Measurements from ENCODE around the gene RESF1. TPM values are rescaled to one million over a fixed set of nuclear protein-coding genes. Genes with fewer than 3 reads are reported as not detected.

RESF1 gene
- total RNA-seq, 1 experiment from 2014 or later = 64.7 TPM

GRCh38 chr12:31944299-31944698, 14.9 kb upstream of the RESF1 start:
- H3K27me3 ChIP-seq (ENCODE audit: insufficient read depth, low read length) = no peaks in the 10 kb centered on the region
- H3K9ac ChIP-seq (ENCODE audit: low read length) = no peak overlapping the region
- no peak overlapping the region for H3K4me2 ChIP-seq (ENCODE audit: low read length)
- H3K36me3 ChIP-seq (ENCODE audit: control insufficient read depth in 1 of 2, insufficient read depth in 2 of 2, low read length in 2 of 2) = no peaks in the 10 kb centered on the region
- no peaks in the 10 kb centered on the region for H3K9me3 ChIP-seq (ENCODE audit: control insufficient read depth in 1 of 2, insufficient read depth in 1 of 2, low read depth in 1 of 2, low read length in 2 of 2)
- no TSS peak for BruUV-seq (replicated peaks)
- intact Hi-C loops (cut with micrococcal nuclease) = no loop called here
- H3K9me2 ChIP-seq (ENCODE audit: insufficient read depth) = no peaks in the 10 kb centered on the region
- POLR2A ChIA-PET = no interaction called here
- H3K27ac ChIP-seq (ENCODE audit: low read depth, low read length) = no peak overlapping the region
- no peaks in the 10 kb centered on the region for H3K79me2 ChIP-seq (ENCODE audit: insufficient read depth, low read length)
- DNase-seq (ENCODE audit: low read depth, low spot score) (no peak), ATAC-seq (no peak)
- no peak overlapping the region for H3K4me3 ChIP-seq (replicated peaks in 1 of 2; ENCODE audit: low read depth in 1 of 2, low read length in 2 of 2)
- TF ChIP-seq, protein P1, sequence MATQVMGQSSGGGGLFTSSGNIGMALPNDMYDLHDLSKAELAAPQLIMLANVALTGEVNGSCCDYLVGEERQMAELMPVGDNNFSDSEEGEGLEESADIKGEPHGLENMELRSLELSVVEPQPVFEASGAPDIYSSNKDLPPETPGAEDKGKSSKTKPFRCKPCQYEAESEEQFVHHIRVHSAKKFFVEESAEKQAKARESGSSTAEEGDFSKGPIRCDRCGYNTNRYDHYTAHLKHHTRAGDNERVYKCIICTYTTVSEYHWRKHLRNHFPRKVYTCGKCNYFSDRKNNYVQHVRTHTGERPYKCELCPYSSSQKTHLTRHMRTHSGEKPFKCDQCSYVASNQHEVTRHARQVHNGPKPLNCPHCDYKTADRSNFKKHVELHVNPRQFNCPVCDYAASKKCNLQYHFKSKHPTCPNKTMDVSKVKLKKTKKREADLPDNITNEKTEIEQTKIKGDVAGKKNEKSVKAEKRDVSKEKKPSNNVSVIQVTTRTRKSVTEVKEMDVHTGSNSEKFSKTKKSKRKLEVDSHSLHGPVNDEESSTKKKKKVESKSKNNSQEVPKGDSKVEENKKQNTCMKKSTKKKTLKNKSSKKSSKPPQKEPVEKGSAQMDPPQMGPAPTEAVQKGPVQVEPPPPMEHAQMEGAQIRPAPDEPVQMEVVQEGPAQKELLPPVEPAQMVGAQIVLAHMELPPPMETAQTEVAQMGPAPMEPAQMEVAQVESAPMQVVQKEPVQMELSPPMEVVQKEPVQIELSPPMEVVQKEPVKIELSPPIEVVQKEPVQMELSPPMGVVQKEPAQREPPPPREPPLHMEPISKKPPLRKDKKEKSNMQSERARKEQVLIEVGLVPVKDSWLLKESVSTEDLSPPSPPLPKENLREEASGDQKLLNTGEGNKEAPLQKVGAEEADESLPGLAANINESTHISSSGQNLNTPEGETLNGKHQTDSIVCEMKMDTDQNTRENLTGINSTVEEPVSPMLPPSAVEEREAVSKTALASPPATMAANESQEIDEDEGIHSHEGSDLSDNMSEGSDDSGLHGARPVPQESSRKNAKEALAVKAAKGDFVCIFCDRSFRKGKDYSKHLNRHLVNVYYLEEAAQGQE (IDR thresholded peaks at IDR 0.05; ENCODE audit: low read depth) = no peak
- TF ChIP-seq ZBTB33 (IDR thresholded peaks at IDR 0.05; ENCODE audit: extremely low read depth, insufficient replicate concordance, low read length) = no peak
- no peak for TF ChIP-seq EGR1 (IDR thresholded peaks at IDR 0.05; ENCODE audit: low read depth)
- TF ChIP-seq CTCF (IDR thresholded peaks at IDR 0.05 in 2 of 3, conservative IDR thresholded peaks at IDR 0.05 in 1 of 3; ENCODE audit: borderline replicate concordance in 1 of 3, insufficient read depth in 1 of 3, low read depth in 2 of 3, low read length in 2 of 3) = no peak
- no peak for TF ChIP-seq SRF (IDR thresholded peaks at IDR 0.05; ENCODE audit: low read depth)
- no peak for TF ChIP-seq JUND (IDR thresholded peaks at IDR 0.05)
- TF ChIP-seq CEBPB (IDR thresholded peaks at IDR 0.05; ENCODE audit: low read depth) = no peak
- no peak for TF ChIP-seq FOSL1 (IDR thresholded peaks at IDR 0.05; ENCODE audit: low read depth)
- no peak for TF ChIP-seq SIN3A (IDR thresholded peaks at IDR 0.05; ENCODE audit: low read depth)
- TF ChIP-seq ZFX (IDR thresholded peaks at IDR 0.05) = no peak
- TF ChIP-seq ZNF274 (IDR thresholded peaks at IDR 0.05; ENCODE audit: low read depth, low read length) = no peak
- no peak for TF ChIP-seq CBX3 (IDR thresholded peaks at IDR 0.05; ENCODE audit: low read depth)
- TF ChIP-seq SP1 (IDR thresholded peaks at IDR 0.05; ENCODE audit: low read depth) = no peak
- TF ChIP-seq EZH2 (IDR thresholded peaks at IDR 0.05) = no peak
- TF ChIP-seq TCF7L2 (IDR thresholded peaks at IDR 0.05; ENCODE audit: borderline replicate concordance, extremely low read depth, insufficient read depth, insufficient read length) = no peak
- no peak for TF ChIP-seq YY1 (IDR thresholded peaks at IDR 0.05; ENCODE audit: extremely low read depth, insufficient replicate concordance, low read depth, low read length)
- CTCF ChIA-PET = no interaction called here
- no peaks in the 10 kb centered on the region for H3K4me1 ChIP-seq (ENCODE audit: control insufficient read depth in 1 of 2, insufficient read depth in 2 of 2, low read length in 2 of 2)
- RAD21 ChIA-PET (ENCODE audit: low non-redundant PET in 1 of 2, low total read pairs in 2 of 2, uncharacterized antibody in 2 of 2, unreplicated experiment in 2 of 2) = no interaction called here
- H2AFZ ChIP-seq (ENCODE audit: low read depth, low read length, poor library complexity, severe bottlenecking) = no peak overlapping the region
- no peaks in the 10 kb centered on the region for H4K20me1 ChIP-seq (ENCODE audit: insufficient read depth)

Data from HCT116 (cell line).